GM18868 (cell line): ENCODE measurements around the gene SLC7A1.
"Not testable (repeated sequence)": the region's sequence is repeated elsewhere in the genome, so short reads cannot be mapped to it uniquely, and the experiment has no call there.

Source experiments
- ATAC-seq: cut with Tn5 transposase; IDR thresholded peaks from one replicate; pipeline ENCODE4 v1.9.1; 2021; ENCODE audit warnings: mild to moderate bottlenecking, moderate library complexity; ENCODE audit not compliant: unreplicated experiment

SLC7A1 gene

GRCh38 chr13:29595380-29596063, at the start of gene SLC7A1:
SLC7A1 (minus strand) TSS chr13:29595688; CDS start chr13:29536188, 59,500 bp downstream.
- ATAC-seq = peak; percentile 87

- no peak for ATAC-seq
These were observed 45.2 kb upstream of the SLC7A1 start for GRCh38 chr13:29640665-29641064.

GRCh38 chr13:29636831-29637230, 41.3 kb upstream of the SLC7A1 start:
- not testable (repeated sequence) for ATAC-seq

GRCh38 chr13:29624997-29625396, 29.5 kb upstream of the SLC7A1 start:
- ATAC-seq = no peak

GRCh38 chr13:29621841-29622240, 26.4 kb upstream of the SLC7A1 start:
- ATAC-seq = no peak

GRCh38 chr13:29621051-29621800, 25.7 kb upstream of the SLC7A1 start:
- ATAC-seq = no peak

- ATAC-seq = no peak
These were observed 24.5 kb upstream of the SLC7A1 start for GRCh38 chr13:29619995-29620394.

GRCh38 chr13:29613101-29613500, 17.6 kb upstream of the SLC7A1 start:
- no peak for ATAC-seq

GRCh38 chr13:29607465-29607864, 12.0 kb upstream of the SLC7A1 start:
- no peak for ATAC-seq

GRCh38 chr13:29605860-29606526, 10.5 kb upstream of the SLC7A1 start:
- no peak for ATAC-seq

GRCh38 chr13:29598321-29598720, 2.8 kb upstream of the SLC7A1 start:
- ATAC-seq = no peak

- no peak for ATAC-seq
These were observed 2.2 kb upstream of the SLC7A1 start for GRCh38 chr13:29597706-29598105.

GRCh38 chr13:29597246-29597645, 1.8 kb upstream of the SLC7A1 start:
- ATAC-seq = no peak

GRCh38 chr13:29596064-29596418, 553 bp upstream of the SLC7A1 start:
- ATAC-seq = no peak

GRCh38 chr13:29594710-29595379, 643 bp downstream of the SLC7A1 start:
- peak; percentile 42 for ATAC-seq

GRCh38 chr13:29594303-29594709, 1.2 kb downstream of the SLC7A1 start:
- ATAC-seq = peak; percentile 35

GRCh38 chr13:29593605-29594297, 1.7 kb downstream of the SLC7A1 start:
- no peak for ATAC-seq

- ATAC-seq = no peak
These were observed 4.2 kb downstream of the SLC7A1 start for GRCh38 chr13:29591310-29591709.

GRCh38 chr13:29589967-29590366, 5.5 kb downstream of the SLC7A1 start:
- ATAC-seq = no peak

- no peak for ATAC-seq
These were observed 6.3 kb downstream of the SLC7A1 start for GRCh38 chr13:29589234-29589633.

GRCh38 chr13:29587645-29588044, 7.8 kb downstream of the SLC7A1 start:
- ATAC-seq = no peak
